Tibial nerve (tissue), 4 donors: Measurements from ENCODE around the gene IL1RAP. TPM values are rescaled to one million over a fixed set of nuclear protein-coding genes. Genes with fewer than 3 reads are reported as not detected.

Experiments
- DNase-seq, 2 donors: peaks; one replicate each; pipeline ENCODE4 v3.0.0-alpha.2; 2019; ENCODE audit warnings: low spot score in 2 of 2
- H3K27ac ChIP-seq, 4 donors: fragments of 200-600 bp; sonication (generic) in 3 of 4; one replicate each; pipeline ENCODE4 v1.5.1; 2017 to 2019; ENCODE audit warnings: mild to moderate bottlenecking in 1 of 4
- H3K27me3 ChIP-seq, 2 donors: fragments of 200-600 bp; sonication (generic) in 1 of 2; one replicate each; pipeline versions ENCODE4 v1.5.1 to v1.6.0; 2017 to 2019
- H3K36me3 ChIP-seq, 3 donors: fragments of 200-600 bp; sonication (generic); one replicate each; pipeline ENCODE4 v1.5.1; 2018 to 2019
- H3K4me1 ChIP-seq, 4 donors: fragments of 200-600 bp; sonication (generic) in 3 of 4; one replicate each; pipeline ENCODE4 v1.5.1; 2017 to 2019
- H3K4me3 ChIP-seq, 4 donors: fragments of 200-600 bp; sonication (generic) in 3 of 4; one replicate each; pipeline ENCODE4 v1.5.1; 2017 to 2019; ENCODE audit warnings: mild to moderate bottlenecking in 1 of 4, moderate library complexity in 1 of 4
- H3K9me3 ChIP-seq, 4 donors: fragments of 200-600 bp; sonication (generic) in 3 of 4; one replicate each; pipeline ENCODE4 v1.5.1; 2017 to 2019
- EP300 ChIP-seq, 2 donors: sonication (generic); formaldehyde crosslinking; IDR thresholded peaks; one replicate each; pipeline ENCODE4 v1.6.1; 2017; ENCODE audit warnings: antibody characterized with exemption in 2 of 2, mild to moderate bottlenecking in 1 of 2
- POLR2A ChIP-seq, 2 donors: fragments of 450-650 bp; IDR thresholded peaks; one replicate each; pipeline ENCODE4 v1.6.1; 2017; ENCODE audit warnings: antibody characterized with exemption in 2 of 2, mild to moderate bottlenecking in 2 of 2, moderate library complexity in 2 of 2
- WGBS, 2 donors: methylation state at CpG; one replicate each; pipeline ENCODE4 v1.1.5; 2018; 5-methylcytosine and 5-hydroxymethylcytosine counted together
- total RNA-seq, 4 donors: library from RNA; depleted of rRNA; stranded (reverse); fragments of >200 nt; gene quantifications; one replicate each; pipeline ENCODE4 v1.1.0, GENCODE V29; 2016
- TF ChIP-seq, protein P1 (sequence below), 5 experiments: fragments of 200-600 bp in 3 of 5; fragments of 450-650 bp in 2 of 5; sonication (generic) in 3 of 5; IDR thresholded peaks; one replicate each; pipeline ENCODE4 v1.5.1; 2016 to 2019; ENCODE audit warnings: antibody characterized with exemption in 5 of 5, mild to moderate bottlenecking in 3 of 5, moderate library complexity in 2 of 5

Gene IL1RAP
- total RNA-seq, 4 donors from 2014 or later = 7.2 to 24.5 (median 11.8) TPM

DNA sequence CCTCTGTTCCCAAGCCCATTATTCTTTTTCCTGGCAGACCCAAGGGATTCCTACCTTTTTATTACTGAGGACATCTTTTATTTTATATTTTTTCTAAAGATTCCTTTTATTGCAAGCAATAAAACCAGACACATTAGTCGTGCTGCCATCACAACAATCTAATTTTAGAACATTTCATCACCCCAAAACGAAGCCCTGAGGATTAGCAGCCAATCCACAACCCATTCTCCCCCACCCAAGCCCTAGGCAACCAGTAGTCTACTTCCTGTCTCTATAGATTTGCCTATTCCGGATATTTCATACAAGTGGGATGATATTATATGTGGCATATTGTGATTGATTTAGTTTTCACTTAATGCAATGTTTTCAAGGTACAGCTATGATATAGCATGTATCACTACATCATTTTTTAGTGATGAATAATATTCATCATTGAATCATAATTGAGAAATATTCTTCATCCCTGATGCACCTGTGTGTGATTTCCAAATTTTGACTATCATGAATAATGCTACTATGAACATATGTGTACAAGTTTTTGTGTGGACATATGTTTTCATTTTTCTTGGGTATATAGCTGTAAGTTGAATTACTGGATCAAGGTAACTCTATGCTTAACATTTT lies 65.7 kb downstream of the IL1RAP start:
- TF ChIP-seq POLR2A (IDR thresholded peaks at IDR 0.05) (no peak), EP300 (IDR thresholded peaks at IDR 0.05) (no peak)
- TF ChIP-seq, protein P1, sequence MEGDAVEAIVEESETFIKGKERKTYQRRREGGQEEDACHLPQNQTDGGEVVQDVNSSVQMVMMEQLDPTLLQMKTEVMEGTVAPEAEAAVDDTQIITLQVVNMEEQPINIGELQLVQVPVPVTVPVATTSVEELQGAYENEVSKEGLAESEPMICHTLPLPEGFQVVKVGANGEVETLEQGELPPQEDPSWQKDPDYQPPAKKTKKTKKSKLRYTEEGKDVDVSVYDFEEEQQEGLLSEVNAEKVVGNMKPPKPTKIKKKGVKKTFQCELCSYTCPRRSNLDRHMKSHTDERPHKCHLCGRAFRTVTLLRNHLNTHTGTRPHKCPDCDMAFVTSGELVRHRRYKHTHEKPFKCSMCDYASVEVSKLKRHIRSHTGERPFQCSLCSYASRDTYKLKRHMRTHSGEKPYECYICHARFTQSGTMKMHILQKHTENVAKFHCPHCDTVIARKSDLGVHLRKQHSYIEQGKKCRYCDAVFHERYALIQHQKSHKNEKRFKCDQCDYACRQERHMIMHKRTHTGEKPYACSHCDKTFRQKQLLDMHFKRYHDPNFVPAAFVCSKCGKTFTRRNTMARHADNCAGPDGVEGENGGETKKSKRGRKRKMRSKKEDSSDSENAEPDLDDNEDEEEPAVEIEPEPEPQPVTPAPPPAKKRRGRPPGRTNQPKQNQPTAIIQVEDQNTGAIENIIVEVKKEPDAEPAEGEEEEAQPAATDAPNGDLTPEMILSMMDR (IDR thresholded peaks at IDR 0.05) = no peak
- Histone ChIP-seq H3K4me3 (no peak overlapping the region), H3K36me3 (no peaks in the 10 kb centered on the region), H3K9me3 (no peaks in the 10 kb centered on the region), H3K27ac (no peak overlapping the region), H3K27me3 (no peaks in the 10 kb centered on the region), H3K4me1 (peaks cover 0 to 5% (median 2%) of the 10 kb centered on the region in 4 donors)
- DNase-seq = no peak
- 57 to 61% methylated on average over 3 of the region's 3 CpGs for WGBS, 2 donors

DNA sequence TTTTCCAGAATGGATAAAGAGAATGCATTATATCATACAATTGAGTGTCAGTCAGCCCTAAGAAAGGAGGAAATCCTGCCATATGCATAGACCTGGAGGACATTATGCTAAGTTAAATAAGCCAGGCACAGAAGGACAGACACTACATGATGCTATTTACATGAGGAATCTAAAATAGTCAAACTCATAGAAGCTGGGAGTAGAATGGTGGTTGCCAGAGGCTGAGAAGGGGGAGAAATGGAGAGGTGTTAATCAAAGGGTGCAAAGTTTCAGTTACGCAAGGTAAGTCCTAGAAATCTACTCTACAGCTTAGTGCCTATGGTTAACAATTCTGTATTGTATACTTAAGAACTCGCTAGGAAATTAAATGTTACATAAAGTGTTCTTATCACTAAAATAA lies 66.5 kb downstream of the IL1RAP start:
- WGBS, 2 donors = 61 to 86% methylated on average over 2 of the region's 2 CpGs
- H3K27ac ChIP-seq = no peak overlapping the region
- DNase-seq = no peak
- no peaks in the 10 kb centered on the region for H3K27me3 ChIP-seq
- no peaks in the 10 kb centered on the region for H3K9me3 ChIP-seq
- no peak overlapping the region for H3K4me3 ChIP-seq
- no peak for TF ChIP-seq EP300 (IDR thresholded peaks at IDR 0.05)
- H3K36me3 ChIP-seq = no peaks in the 10 kb centered on the region
- H3K4me1 ChIP-seq = no peaks in the 10 kb centered on the region

DNA sequence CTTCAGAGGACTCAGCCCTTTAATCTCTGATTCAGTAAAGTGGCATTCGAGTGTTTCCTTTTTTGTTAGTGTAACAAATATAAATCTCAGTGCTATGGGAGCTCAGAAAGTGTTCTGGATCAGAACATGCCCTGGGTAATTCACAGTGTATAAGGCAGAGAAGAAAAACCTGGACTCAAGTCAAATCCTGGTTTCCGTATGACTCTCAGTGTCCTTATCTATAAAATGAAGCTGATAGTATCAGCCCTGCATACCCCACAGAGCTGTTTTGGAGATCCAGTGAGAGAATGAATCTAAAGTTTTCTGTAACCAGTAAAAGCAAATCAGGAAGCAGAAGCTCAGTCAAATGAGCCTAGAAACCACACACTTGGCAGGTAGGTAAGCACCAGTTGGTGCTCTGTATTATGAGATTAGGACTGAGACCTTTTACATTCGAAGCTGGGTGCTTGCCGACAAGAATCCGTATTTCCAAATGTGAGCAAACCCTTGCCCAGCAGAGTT lies 67.2 kb downstream of the IL1RAP start:
- Histone ChIP-seq H3K27ac (no peak overlapping the region), H3K4me1 (peaks cover 0 to 6% (median 0%) of the 10 kb centered on the region in 4 donors), H3K4me3 (no peak overlapping the region), H3K36me3 (no peaks in the 10 kb centered on the region), H3K27me3 (no peaks in the 10 kb centered on the region), H3K9me3 (no peaks in the 10 kb centered on the region)
- WGBS, 2 donors = 68 to 80% methylated on average over 5 of the region's 5 CpGs
- no peak for DNase-seq
- TF ChIP-seq POLR2A (IDR thresholded peaks at IDR 0.05) (no peak), EP300 (IDR thresholded peaks at IDR 0.05) (no peak)
- TF ChIP-seq, protein P1 (IDR thresholded peaks at IDR 0.05) = no peak

DNA sequence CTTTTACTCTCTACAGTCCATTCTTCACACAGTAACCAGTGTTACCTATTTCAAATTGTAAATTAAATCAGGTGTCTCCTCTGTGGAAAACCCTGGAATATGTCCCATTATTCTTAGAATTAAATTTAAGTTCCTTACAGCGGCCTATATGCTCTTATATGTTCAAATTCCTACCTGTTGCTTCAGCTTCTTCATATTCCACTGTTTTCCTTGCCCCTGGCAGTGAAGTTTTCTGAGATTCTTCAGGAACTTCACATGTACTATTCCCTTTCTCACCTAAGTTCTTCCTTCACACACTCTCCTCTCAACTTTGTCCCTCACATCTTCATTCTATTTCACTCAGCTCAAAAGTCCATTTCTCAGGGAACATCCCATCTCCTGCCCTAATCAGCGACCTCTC lies 68.8 kb downstream of the IL1RAP start:
- Histone ChIP-seq H3K27me3 (no peaks in the 10 kb centered on the region), H3K4me3 (no peak overlapping the region), H3K27ac (no peak overlapping the region), H3K4me1 (peaks cover 0 to 15% (median 0%) of the 10 kb centered on the region in 4 donors), H3K9me3 (no peaks in the 10 kb centered on the region), H3K36me3 (no peaks in the 10 kb centered on the region)
- DNase-seq = no peak
- 92 to 96% methylated on average over 2 of the region's 2 CpGs for WGBS, 2 donors
- no peak for TF ChIP-seq EP300 (IDR thresholded peaks at IDR 0.05)
- TF ChIP-seq, protein P1 (IDR thresholded peaks at IDR 0.05) = no peak
- no peak for TF ChIP-seq POLR2A (IDR thresholded peaks at IDR 0.05)

DNA sequence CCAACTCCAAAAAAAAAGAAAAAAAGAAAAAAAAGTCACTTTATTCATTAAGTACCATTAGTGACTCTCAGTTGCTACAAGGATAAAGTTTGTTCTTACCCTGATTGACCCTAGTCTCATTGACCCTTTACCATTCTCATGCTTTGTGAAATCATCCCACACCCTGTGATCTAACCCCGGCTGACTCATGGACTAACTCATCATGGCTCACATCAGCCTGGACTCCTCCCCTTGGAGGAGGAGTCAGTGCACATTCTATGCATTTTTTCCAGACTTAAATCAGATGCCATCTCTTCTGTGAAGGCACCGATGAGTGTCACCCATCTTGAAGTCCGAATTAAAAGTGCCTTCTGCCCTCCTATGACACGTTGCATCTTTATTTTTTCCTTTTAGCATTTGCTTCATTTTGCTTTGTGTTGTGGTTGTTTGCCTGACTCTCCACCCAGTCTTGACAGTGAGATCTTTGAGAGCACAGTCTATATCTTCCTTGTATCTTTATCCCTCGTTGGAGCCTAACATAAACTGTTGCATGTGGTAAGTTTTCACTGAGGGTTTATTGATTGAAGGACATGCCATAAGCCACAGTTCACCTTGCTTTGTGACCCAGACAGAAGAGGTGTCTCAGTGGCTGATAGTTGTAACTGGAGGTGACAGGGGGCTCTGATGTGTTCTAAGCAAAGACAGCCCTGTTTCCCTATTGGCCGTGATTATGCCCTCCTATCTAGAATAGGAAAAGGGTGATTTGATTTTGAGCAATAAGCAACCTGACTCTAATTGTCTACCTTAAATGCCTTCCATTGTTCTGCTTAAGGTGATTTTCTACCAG lies 72.1 kb downstream of the IL1RAP start:
- Histone ChIP-seq H3K9me3 (no peaks in the 10 kb centered on the region), H3K27me3 (no peaks in the 10 kb centered on the region), H3K27ac (no peak overlapping the region), H3K4me1 (peaks cover 0 to 15% (median 0%) of the 10 kb centered on the region in 4 donors), H3K4me3 (no peak overlapping the region), H3K36me3 (no peaks in the 10 kb centered on the region)
- no peak for DNase-seq
- TF ChIP-seq POLR2A (IDR thresholded peaks at IDR 0.05) (no peak), EP300 (IDR thresholded peaks at IDR 0.05) (no peak)
- TF ChIP-seq, protein P1 (IDR thresholded peaks at IDR 0.05) = no peak
- WGBS, 2 donors = 56 to 60% methylated on average over 6 of the region's 6 CpGs
